ENCODE measurements around the gene PTPRM.

- TF ChIP-seq PATZ1 (CRISPR knock-in tag; IDR thresholded peaks at IDR 0.05; ENCODE audit: borderline replicate concordance) (no peak), OSR1 (CRISPR knock-in tag; IDR thresholded peaks at IDR 0.05) (no peak), POU6F1 (CRISPR knock-in tag; IDR thresholded peaks at IDR 0.05; ENCODE audit: borderline replicate concordance, low read depth) (no peak), ESRRG (CRISPR knock-in tag; IDR thresholded peaks at IDR 0.05) (no peak), ZNF8 (CRISPR knock-in tag; IDR thresholded peaks at IDR 0.05) (no peak), GLIS3 (CRISPR knock-in tag; IDR thresholded peaks at IDR 0.05) (no peak), TOX (CRISPR knock-in tag; IDR thresholded peaks at IDR 0.05; ENCODE audit: borderline replicate concordance) (no peak), CSRNP3 (CRISPR knock-in tag; IDR thresholded peaks at IDR 0.05) (no peak), CSDC2 (CRISPR knock-in tag; IDR thresholded peaks at IDR 0.05) (no peak), ZFP30 (CRISPR knock-in tag; IDR thresholded peaks at IDR 0.05) (no peak), RARB (CRISPR knock-in tag; IDR thresholded peaks at IDR 0.05) (no peak), CREB5 (CRISPR knock-in tag; IDR thresholded peaks at IDR 0.05; ENCODE audit: low read depth) (no peak), ZNF565 (CRISPR knock-in tag; conservative IDR thresholded peaks at IDR 0.05; ENCODE audit: low read depth) (no peak)
These were observed 835.1 kb downstream of the PTPRM start for GRCh38 chr18:8402237-8402636.

Data from SK-N-SH treated with all-trans-retinoic acid at 6 μM for 48 hours (cell line).